ENCODE measurements around the gene GGPS1. TPM values are rescaled to one million over a fixed set of nuclear protein-coding genes. Genes with fewer than 3 reads are reported as not detected.
"Not testable (repeated sequence)": the region's sequence is repeated elsewhere in the genome, so short reads cannot be mapped to it uniquely, and the experiment has no call there.

GGPS1 gene
- total RNA-seq, 1 experiment from 2014 or later: 23.1 TPM

GRCh38 chr1:235358899-235359298, 30.5 kb downstream of the GGPS1 start:
- no peaks in the 10 kb centered on the region for H3K27me3 ChIP-seq
- no peak for DNase-seq
- H3K36me3 ChIP-seq: no peaks in the 10 kb centered on the region
- no peak overlapping the region for H3K4me3 ChIP-seq
- no peaks in the 10 kb centered on the region for H3K9me3 ChIP-seq

GRCh38 chr1:235364189-235364588, 35.8 kb downstream of the GGPS1 start:
- H3K36me3 ChIP-seq: not testable (repeated sequence)

GRCh38 chr1:235366286-235366685, 37.9 kb downstream of the GGPS1 start:
- Histone ChIP-seq H3K4me3 (no peak overlapping the region), H3K9me3 (no peaks in the 10 kb centered on the region)
- no peak for DNase-seq

More at GRCh38 chr1:235364189-235364588, 35.8 kb downstream of the GGPS1 start:
- H3K4me3 ChIP-seq, H3K9me3 ChIP-seq, DNase-seq, H3K27me3 ChIP-seq: not testable (repeated sequence)

GRCh38 chr1:235367000-235367908, 38.9 kb downstream of the GGPS1 start, which contains the start of gene TBCE:
Gene TBCE, plus strand, starts transcription at chr1:235367427. Its CDS starts 12,623 bp downstream, at chr1:235380050.
- H3K4me3 ChIP-seq: peak within 1 kb of the TSS; percentile 73
- no peaks in the 10 kb centered on the region for H3K27me3 ChIP-seq
- no peaks in the 10 kb centered on the region for H3K9me3 ChIP-seq
- peaks cover 19% of the 10 kb centered on the region for H3K36me3 ChIP-seq
- peak; percentile 99 for DNase-seq

More at GRCh38 chr1:235366286-235366685, 37.9 kb downstream of the GGPS1 start:
- peaks cover 11% of the 10 kb centered on the region; the same call in 1 of the 2 replicates for H3K36me3 ChIP-seq
- no peaks in the 10 kb centered on the region for H3K27me3 ChIP-seq

GRCh38 chr1:235368428-235368827, 40.1 kb downstream of the GGPS1 start:
- Histone ChIP-seq H3K4me3 (peak overlapping the region; percentile 73), H3K9me3 (no peaks in the 10 kb centered on the region), H3K36me3 (peaks cover 19% of the 10 kb centered on the region), H3K27me3 (no peaks in the 10 kb centered on the region)
- DNase-seq: no peak

GRCh38 chr1:235369802-235370201, 41.4 kb downstream of the GGPS1 start:
- Histone ChIP-seq H3K9me3 (no peaks in the 10 kb centered on the region), H3K4me3 (no peak overlapping the region), H3K27me3 (no peaks in the 10 kb centered on the region), H3K36me3 (peaks cover 27% of the 10 kb centered on the region)
- DNase-seq: no peak

GRCh38 chr1:235375919-235376605, 47.7 kb downstream of the GGPS1 start:
- Histone ChIP-seq H3K4me3 (no peak overlapping the region), H3K27me3 (no peaks in the 10 kb centered on the region), H3K36me3 (peaks cover 42% of the 10 kb centered on the region), H3K9me3 (no peaks in the 10 kb centered on the region)
- DNase-seq: no peak

- not testable (repeated sequence) for DNase-seq
Measured at GRCh38 chr1:235378134-235378735, 49.9 kb downstream of the GGPS1 start.

GRCh38 chr1:235381955-235382739, 53.8 kb downstream of the GGPS1 start:
- Histone ChIP-seq H3K36me3 (peaks cover 33% of the 10 kb centered on the region), H3K9me3 (peaks cover 14% of the 10 kb centered on the region)
- not testable (repeated sequence) for H3K4me3 ChIP-seq, DNase-seq, H3K27me3 ChIP-seq

More at GRCh38 chr1:235378134-235378735, 49.9 kb downstream of the GGPS1 start:
- H3K27me3 ChIP-seq, H3K9me3 ChIP-seq, H3K4me3 ChIP-seq: not testable (repeated sequence)
- peaks cover 44% of the 10 kb centered on the region for H3K36me3 ChIP-seq

GRCh38 chr1:235385633-235386032, 57.3 kb downstream of the GGPS1 start:
- Histone ChIP-seq H3K36me3 (peaks cover 28% of the 10 kb centered on the region), H3K9me3 (peaks cover 14% of the 10 kb centered on the region)
- H3K27me3 ChIP-seq, H3K4me3 ChIP-seq, DNase-seq: not testable (repeated sequence)

GRCh38 chr1:235391874-235392273, 63.5 kb downstream of the GGPS1 start:
- peaks cover 8% of the 10 kb centered on the region; the same call in 1 of the 2 replicates for H3K36me3 ChIP-seq
- no peaks in the 10 kb centered on the region for H3K27me3 ChIP-seq
- no peak for DNase-seq
- H3K4me3 ChIP-seq: no peak overlapping the region
- H3K9me3 ChIP-seq: no peaks in the 10 kb centered on the region

Other genes with a start within 250 kb of the GGPS1 start
- gene TOMM20, start 199.7 kb upstream of the GGPS1 start, total RNA-seq (2014; rRNA removed; shearing (Covaris generic); ENCODE audit: low replicate concordance): 132 and 183 TPM in 2 replicates
- 57.5 and 72.0 TPM in 2 replicates for gene RBM34, start 167.3 kb upstream of the GGPS1 start, total RNA-seq (2014; rRNA removed; shearing (Covaris generic); ENCODE audit: low replicate concordance)
- 9.5 and 19.4 TPM in 2 replicates for gene ARID4B, start 391 bp upstream of the GGPS1 start, total RNA-seq (2014; rRNA removed; shearing (Covaris generic); ENCODE audit: low replicate concordance)
- 60.4 and 63.4 TPM in 2 replicates for gene TBCE, start 38.9 kb downstream of the GGPS1 start, total RNA-seq (2014; rRNA removed; shearing (Covaris generic); ENCODE audit: low replicate concordance)
- 22.0 and 39.3 TPM in 2 replicates for gene B3GALNT2, start 175.9 kb downstream of the GGPS1 start, total RNA-seq (2014; rRNA removed; shearing (Covaris generic); ENCODE audit: low replicate concordance)